ENCODE data around the gene RACK1.

DNA sequence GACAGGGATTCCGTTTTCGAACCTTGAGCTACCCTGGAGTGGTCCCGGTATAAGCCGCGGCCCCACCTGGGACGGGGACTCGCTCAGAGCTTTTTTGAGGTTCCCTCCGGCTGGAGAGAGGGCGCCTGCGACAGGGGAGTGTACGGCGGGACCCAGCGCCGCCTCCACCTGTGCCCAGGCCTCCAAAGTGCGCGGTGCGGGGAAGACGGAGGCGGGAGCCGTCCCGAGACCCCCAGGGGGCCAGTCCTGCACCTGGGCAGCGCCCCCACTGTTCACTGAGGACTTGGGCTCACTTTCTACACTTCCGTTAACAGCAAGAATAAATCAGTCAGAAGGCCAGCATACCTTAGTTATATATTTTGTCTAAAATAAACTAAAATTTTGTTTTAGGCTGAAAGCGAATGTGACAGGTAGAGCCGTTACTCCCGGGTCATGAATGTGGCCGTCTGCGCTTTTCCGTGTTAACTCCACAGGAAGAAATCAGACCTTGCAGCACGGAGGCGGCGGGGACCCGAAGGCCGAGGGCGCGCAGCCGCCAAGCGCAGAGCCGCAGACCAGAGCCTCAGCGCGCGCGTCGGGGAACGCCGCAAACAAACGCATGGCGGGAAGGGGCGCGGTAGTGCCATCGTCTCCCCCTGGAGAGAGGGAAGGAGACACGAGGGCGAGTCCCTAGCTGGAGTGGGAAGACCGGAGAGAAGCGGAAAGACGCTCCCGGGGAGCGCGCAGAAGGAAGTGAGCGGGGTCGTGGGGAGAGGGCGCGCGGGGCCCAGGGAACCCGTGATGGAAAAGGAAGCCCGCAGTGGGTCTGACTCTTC, 52.8 kb downstream of the RACK1 start:
- TF ChIP-seq POLR2AphosphoS5 (IDR thresholded peaks at IDR 0.05; ENCODE audit: low read depth, low read length) (no peak), POLR2A (IDR thresholded peaks at IDR 0.05; ENCODE audit: low read depth, low read length) (no peak), TAF1 (IDR thresholded peaks at IDR 0.05; ENCODE audit: borderline replicate concordance, low read depth, low read length) (no peak)
